Measurements from ENCODE around the gene MARK3. TPM values are rescaled to one million over a fixed set of nuclear protein-coding genes. Genes with fewer than 3 reads are reported as not detected.
A peak's percentile ranks its signal among the peaks of the same experiment; 100 is the strongest.

The MARK3 gene
- total and polyA plus RNA-seq, 2 of the 4 experiments (the other 2 are of a cell fraction), result 78.5 to 80.5 TPM

GRCh38 chr14:103543721-103544387 lies 158.6 kb downstream of the MARK3 start:
- Histone ChIP-seq H3K14ac (replicated peaks; ENCODE audit: low read depth, low read length) (0 out of 2 replicates have a peak overlapping the region, but pooled peaks have one; percentile 8), H4K5ac (ENCODE audit: low read depth, low read length) (no peak overlapping the region), H2BK5ac (ENCODE audit: low read depth, low read length, poor library complexity, severe bottlenecking) (no peak overlapping the region), H3K79me1 (ENCODE audit: low read depth in 1 of 2, low read length in 2 of 2) (no peaks in the 10 kb centered on the region; a peak in 1 of 4 replicates), H2AFZ (replicated peaks; ENCODE audit: low read length, poor library complexity) (no peak overlapping the region), H3K9me3 (ENCODE audit: control insufficient read depth, insufficient read depth, low read length) (no peaks in the 10 kb centered on the region), H3K36me3 (ENCODE audit: control insufficient read depth, insufficient read depth, low read length) (no peaks in the 10 kb centered on the region), H3K23ac (ENCODE audit: low read depth, low read length) (no peak overlapping the region), H2BK15ac (ENCODE audit: low read depth, low read length) (no peak overlapping the region), H3K18ac (ENCODE audit: low read depth, low read length) (no peak overlapping the region), H4K91ac (ENCODE audit: insufficient read depth, low read depth, low read length) (0 out of 2 replicates have a peak overlapping the region, but pooled peaks have one; percentile 38), H2BK20ac (ENCODE audit: low read depth, low read length) (no peak overlapping the region), H2AK9ac (replicated peaks; ENCODE audit: low read depth, low read length, poor library complexity) (peak overlapping the region; percentile 87), H3K27me3 (ENCODE audit: control insufficient read depth, insufficient read depth, low read length) (no peaks in the 10 kb centered on the region), H2AK5ac (ENCODE audit: low read depth, low read length) (peak overlapping the region; percentile 65; the same call in 1 of the 2 replicates), H3K4me2 (ENCODE audit: low read depth, low read length) (no peak overlapping the region), H3K9ac (ENCODE audit: low read depth, low read length) (no peak overlapping the region), H4K8ac (ENCODE audit: low read depth in 2 of 2, low read length in 2 of 2) (no peak overlapping the region), H3K56ac (ENCODE audit: extremely low read depth, insufficient read depth, low read length) (no peak overlapping the region), H2BK120ac (ENCODE audit: low read depth, low read length) (no peak overlapping the region), H3K4me1 (ENCODE audit: control insufficient read depth, insufficient read depth, low read length) (peaks cover 23% of the 10 kb centered on the region), H4K20me1 (ENCODE audit: insufficient read depth, low read length) (peaks cover 8% of the 10 kb centered on the region; the same call in 1 of the 2 replicates), H3K4me3 (ENCODE audit: insufficient read depth, low read depth, low read length) (no peak overlapping the region), H3K9me1 (ENCODE audit: insufficient read depth, low read length) (no peaks in the 10 kb centered on the region), H3K4ac (ENCODE audit: low read depth, low read length) (no peak overlapping the region; the same call in 1 of the 2 replicates), H3K27ac (ENCODE audit: insufficient read depth, low read length) (no peak overlapping the region)
- dilution Hi-C loops (cut with HindIII; ENCODE audit: low sequenced_read_pairs, unreplicated experiment) (no loop called here), intact Hi-C loops (cut with micrococcal nuclease) (no loop called here), in situ Hi-C loops (cut with MboI; ENCODE audit: low sequenced_read_pairs) (no loop called here)
- no peak for ATAC-seq (ENCODE audit: low read depth)
- no peak for DNase-seq
- ChIA-PET CTCF (no interaction called here), POLR2A (ENCODE audit: unreplicated experiment) (no interaction called here)
- 90% methylated on average over 7 of the region's 19 CpGs; no CpG with 5 or more reads in 1 of the 2 experiments for WGBS, 2 experiments (ENCODE audit: extremely low coverage in 2 of 2, insufficient read length in 1 of 2)
- TF ChIP-seq ELK1 (IDR thresholded peaks at IDR 0.05; ENCODE audit: borderline replicate concordance, low read depth, low read length) (no peak), USF2 (IDR thresholded peaks at IDR 0.05; ENCODE audit: low read depth, low read length) (no peak), FOS (IDR thresholded peaks at IDR 0.05; ENCODE audit: low read depth, low read length) (no peak), CEBPB (IDR thresholded peaks at IDR 0.05; ENCODE audit: low read depth, low read length) (no peak), RAD21 (IDR thresholded peaks at IDR 0.05; ENCODE audit: low read length) (no peak), SMC3 (IDR thresholded peaks at IDR 0.05; ENCODE audit: low read depth, low read length) (no peak), RCOR1 (IDR thresholded peaks at IDR 0.05; ENCODE audit: insufficient replicate concordance, low read length) (no peak), MAFK (IDR thresholded peaks at IDR 0.05; ENCODE audit: low read depth, low read length) (no peak), MXI1 (IDR thresholded peaks at IDR 0.05; ENCODE audit: borderline replicate concordance, low read depth, low read length) (no peak), POLR2A (IDR thresholded peaks at IDR 0.05; ENCODE audit: low read depth, low read length) (no peak)
- BruUV-seq (replicated peaks), result no TSS peak

Data from IMR-90 (cell line).